Lower leg skin (tissue), 4 donors: Measurements from ENCODE around the gene KRTAP10-1. TPM values are rescaled to one million over a fixed set of nuclear protein-coding genes. Genes with fewer than 3 reads are reported as not detected.

Experiments
- DNase-seq, 2 donors: peaks; one replicate each; pipeline ENCODE4 v3.0.0-alpha.2; 2019; ENCODE audit warnings: low spot score in 2 of 2
- H3K4me3 ChIP-seq: fragments of 200-600 bp; sonication (generic); 2 replicates; pipeline ENCODE4 v1.5.1; 2017; ENCODE audit warnings: mild to moderate bottlenecking, low read depth; ENCODE audit not compliant: poor library complexity, severe bottlenecking
- CTCF ChIP-seq, 3 donors: fragments of 450-650 bp; IDR thresholded peaks; one replicate each; pipeline ENCODE4 v1.5.1; 2016; ENCODE audit warnings: antibody characterized with exemption in 3 of 3, mild to moderate bottlenecking in 3 of 3, moderate library complexity in 2 of 3
- POLR2A ChIP-seq, 2 donors: fragments of 450-650 bp; IDR thresholded peaks; one replicate each; pipeline ENCODE4 v1.6.1; 2016 to 2017; ENCODE audit warnings: antibody characterized with exemption in 2 of 2, mild to moderate bottlenecking in 1 of 2, moderate library complexity in 1 of 2
- WGBS, 2 donors: methylation state at CpG; one replicate each; pipeline ENCODE4 v1.1.5; 2018; 5-methylcytosine and 5-hydroxymethylcytosine counted together
- intact Hi-C: fragments of 100-400 bp; cut with DNase I; formaldehyde crosslinking; loops from one replicate; pipeline ENCODE4 v1.15.0; 2023; ENCODE audit warnings: low total_unique reads
- total RNA-seq, 4 donors: library from RNA; depleted of rRNA; stranded (reverse); fragments of >200 nt; gene quantifications; one replicate each; pipeline ENCODE4 v1.1.0, GENCODE V29; 2016

Gene KRTAP10-1
- total RNA-seq, 4 donors from 2014 or later: 3.0 TPM; not detected in 3

GRCh38 chr21:44528634-44528995 is 11.4 kb downstream of the KRTAP10-1 start:
- WGBS, 2 donors: 77 to 92% methylated on average over 5 to 9 of the region's 10 CpGs
- DNase-seq: peak in 1 of 2 donors; percentile 73
- intact Hi-C loops: no loop called here
- TF ChIP-seq POLR2A (IDR thresholded peaks at IDR 0.05) (no peak), CTCF (IDR thresholded peaks at IDR 0.05) (no peak)
- H3K4me3 ChIP-seq: no peak overlapping the region

GRCh38 chr21:44527983-44528633 is 11.9 kb downstream of the KRTAP10-1 start:
- no peak overlapping the region for H3K4me3 ChIP-seq
- intact Hi-C loops: no loop called here
- DNase-seq: peak in 1 of 2 donors; percentile 76
- 78 to 83% methylated on average over 16 to 18 of the region's 18 CpGs for WGBS, 2 donors
- TF ChIP-seq CTCF (IDR thresholded peaks at IDR 0.05): no peak
- TF ChIP-seq POLR2A (IDR thresholded peaks at IDR 0.05): no peak

GRCh38 chr21:44527156-44527982 is 12.6 kb downstream of the KRTAP10-1 start:
- TF ChIP-seq POLR2A (IDR thresholded peaks at IDR 0.05) (no peak), CTCF (IDR thresholded peaks at IDR 0.05) (no peak)
- DNase-seq: peak in 1 of 2 donors; percentile 64
- 87 to 88% methylated on average over 37 of the region's 37 CpGs for WGBS, 2 donors
- H3K4me3 ChIP-seq: no peak overlapping the region
- intact Hi-C loops: no loop called here

GRCh38 chr21:44526096-44526997 is 13.6 kb downstream of the KRTAP10-1 start:
- peak in 1 of 2 donors; percentile 62 for DNase-seq
- intact Hi-C loops: no loop called here

More at GRCh38 chr21:44526096-44526997, 13.6 kb downstream of the KRTAP10-1 start:
- WGBS, 2 donors: 84 to 87% methylated on average over 12 of the region's 12 CpGs
- H3K4me3 ChIP-seq: no peak overlapping the region
- TF ChIP-seq CTCF (IDR thresholded peaks at IDR 0.05) (no peak), POLR2A (IDR thresholded peaks at IDR 0.05) (no peak)
